Activated T-cell treated with anti-CD3 and anti-CD28 coated beads for 1 hour (primary cell): ENCODE measurements around the gene MPV17.
A peak's percentile ranks its signal among the peaks of the same experiment; 100 is the strongest.
"Not testable (repeated sequence)": the region's sequence is repeated elsewhere in the genome, so short reads cannot be mapped to it uniquely, and the experiment has no call there.

Experiments used
- DNase-seq: peaks from one replicate; pipeline ENCODE4 v3.0.0-alpha.2; 2020; ENCODE audit warnings: low read depth

The MPV17 gene

DNA sequence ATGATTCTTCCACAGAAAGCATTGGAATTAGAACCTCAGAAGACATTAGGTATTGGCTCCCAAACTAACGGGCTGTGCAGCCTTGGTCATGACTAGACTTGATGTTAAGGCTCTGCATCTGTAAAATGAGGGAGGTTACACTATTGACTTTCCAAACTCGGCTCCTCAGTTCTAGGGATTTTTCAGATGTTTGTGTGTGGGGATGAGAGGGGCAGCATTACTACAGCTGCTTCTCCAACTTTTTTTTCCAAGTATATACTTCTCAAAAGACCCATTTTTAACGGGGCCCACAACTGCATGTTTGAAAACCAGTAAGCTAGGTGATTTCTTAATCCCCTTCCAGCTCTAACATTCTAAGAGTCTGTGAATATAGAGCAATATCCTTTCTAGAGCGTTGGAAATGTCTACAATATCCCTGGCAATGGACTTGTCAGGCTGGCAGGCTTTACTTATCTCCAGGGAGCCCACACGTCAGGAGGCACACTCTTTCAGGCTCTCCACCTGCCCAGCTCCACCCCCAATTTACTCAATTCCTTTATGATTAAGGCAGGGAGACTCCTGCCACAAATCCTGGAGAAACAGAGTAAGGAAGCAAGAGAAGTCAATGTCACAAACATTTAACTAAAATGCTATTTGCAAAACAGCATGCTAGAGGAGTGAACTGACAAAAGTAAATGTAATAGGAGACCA, 844 bp upstream of the MPV17 start:
- DNase-seq = no peak

GRCh38 chr2:27322301-27322765, 564 bp downstream of the MPV17 start:
- no peak for DNase-seq

DNA sequence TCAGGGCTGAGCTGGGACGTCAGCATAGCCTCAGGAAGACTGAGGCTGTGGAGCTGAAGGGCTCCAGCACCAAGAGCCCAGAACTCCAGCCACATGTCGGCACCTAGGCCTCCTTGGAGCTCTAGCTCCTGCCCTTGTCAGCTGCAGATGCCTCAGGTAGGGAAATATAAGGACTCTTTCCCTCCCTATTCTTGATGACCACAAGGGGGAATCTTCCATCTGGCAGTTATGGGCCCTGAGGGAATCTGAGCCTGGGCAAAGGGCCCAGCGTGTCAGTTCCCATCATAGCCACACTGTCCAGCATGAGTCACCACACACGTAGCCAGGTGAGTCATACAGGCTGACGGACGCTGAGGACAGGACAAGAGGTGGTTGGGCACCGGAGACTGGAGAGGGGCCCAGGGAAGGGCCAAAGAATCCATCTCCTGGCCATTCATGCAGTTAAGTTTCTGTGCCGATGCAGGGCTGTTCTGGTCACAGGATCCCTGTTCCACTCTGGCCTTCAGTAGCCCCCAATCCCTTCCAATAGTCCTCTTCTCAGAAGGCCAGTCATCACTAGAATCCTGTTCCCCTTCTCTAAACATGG, 1.8 kb downstream of the MPV17 start:
- no peak for DNase-seq

DNA sequence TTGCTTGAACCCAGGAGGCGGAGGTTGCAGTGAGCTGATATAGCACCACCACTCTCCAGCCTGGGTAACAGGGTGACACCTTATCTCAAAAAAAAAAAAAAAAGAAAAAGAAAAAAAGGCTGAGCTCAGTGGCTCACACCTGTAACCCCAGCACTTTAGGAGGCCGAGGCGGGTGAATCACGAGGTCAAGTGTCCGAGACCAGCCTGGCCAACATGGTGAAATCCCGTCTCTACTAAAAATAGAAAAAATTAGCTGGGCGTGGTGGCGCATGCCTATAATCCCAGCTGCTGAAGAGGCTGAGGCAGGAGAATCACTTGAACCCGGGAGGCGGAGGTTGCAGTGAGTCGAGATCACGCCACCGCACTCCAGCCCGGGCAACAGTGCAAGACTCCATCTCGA, 3.1 kb downstream of the MPV17 start:
- DNase-seq = not testable (repeated sequence)

DNA sequence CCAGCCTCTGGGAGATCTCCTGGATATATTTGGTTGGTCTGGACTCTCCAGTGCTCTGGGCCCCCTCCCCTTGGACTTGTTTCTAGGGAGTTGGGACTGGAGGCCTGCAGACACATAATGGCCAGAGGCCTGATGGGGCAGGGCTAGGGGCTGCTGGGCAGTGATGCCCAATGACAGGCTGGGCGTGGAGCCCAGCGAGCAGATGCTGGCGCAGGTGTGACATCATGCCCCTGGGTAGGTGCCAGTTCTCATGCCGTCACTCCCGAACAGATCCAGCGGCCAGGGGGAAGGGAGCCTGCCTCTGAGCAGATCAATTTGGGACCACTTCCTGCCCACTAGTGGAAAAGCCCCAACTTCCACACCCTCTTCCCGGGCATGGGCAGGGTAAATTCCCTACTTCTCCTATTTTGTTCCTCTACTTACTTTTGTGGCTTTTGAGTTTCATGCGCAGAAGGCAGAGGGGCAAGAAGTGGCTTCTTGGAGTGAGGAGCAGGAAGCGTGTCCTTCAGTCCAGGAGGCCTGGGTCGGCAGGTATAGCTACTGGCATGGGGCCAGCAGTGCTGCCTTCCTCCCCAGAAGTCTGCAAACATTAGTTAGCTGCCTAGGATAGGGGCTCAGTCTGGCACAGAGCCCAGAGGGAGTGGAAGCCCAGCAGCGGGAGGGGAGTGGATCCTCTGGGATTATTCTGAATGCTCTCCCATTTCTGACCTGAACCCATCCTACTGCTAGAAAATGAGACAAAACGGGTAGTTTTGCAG, 6.1 kb downstream of the MPV17 start:
- DNase-seq = no peak

DNA sequence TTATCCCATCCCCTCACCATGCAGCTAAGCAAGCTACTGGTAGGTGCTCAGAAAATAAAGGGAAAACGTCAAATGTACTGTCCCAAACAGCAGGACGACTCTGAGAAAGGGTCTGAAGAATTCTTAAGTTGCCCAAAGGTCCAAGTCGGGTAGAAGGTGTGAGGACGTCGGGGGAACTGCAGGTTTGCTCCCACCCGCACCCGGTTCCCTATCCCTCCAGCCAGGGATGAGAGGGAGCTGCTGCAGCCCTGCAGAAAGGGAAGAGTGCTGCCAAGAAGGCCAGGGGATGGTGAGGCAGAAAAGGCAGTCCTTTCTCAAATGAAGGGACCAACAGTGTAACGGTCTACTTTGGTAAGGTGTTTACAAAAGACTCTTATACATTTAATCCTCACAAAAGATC, 7.8 kb downstream of the MPV17 start:
- DNase-seq = no peak

GRCh38 chr2:27314709-27315108, 8.2 kb downstream of the MPV17 start:
- no peak for DNase-seq

DNA sequence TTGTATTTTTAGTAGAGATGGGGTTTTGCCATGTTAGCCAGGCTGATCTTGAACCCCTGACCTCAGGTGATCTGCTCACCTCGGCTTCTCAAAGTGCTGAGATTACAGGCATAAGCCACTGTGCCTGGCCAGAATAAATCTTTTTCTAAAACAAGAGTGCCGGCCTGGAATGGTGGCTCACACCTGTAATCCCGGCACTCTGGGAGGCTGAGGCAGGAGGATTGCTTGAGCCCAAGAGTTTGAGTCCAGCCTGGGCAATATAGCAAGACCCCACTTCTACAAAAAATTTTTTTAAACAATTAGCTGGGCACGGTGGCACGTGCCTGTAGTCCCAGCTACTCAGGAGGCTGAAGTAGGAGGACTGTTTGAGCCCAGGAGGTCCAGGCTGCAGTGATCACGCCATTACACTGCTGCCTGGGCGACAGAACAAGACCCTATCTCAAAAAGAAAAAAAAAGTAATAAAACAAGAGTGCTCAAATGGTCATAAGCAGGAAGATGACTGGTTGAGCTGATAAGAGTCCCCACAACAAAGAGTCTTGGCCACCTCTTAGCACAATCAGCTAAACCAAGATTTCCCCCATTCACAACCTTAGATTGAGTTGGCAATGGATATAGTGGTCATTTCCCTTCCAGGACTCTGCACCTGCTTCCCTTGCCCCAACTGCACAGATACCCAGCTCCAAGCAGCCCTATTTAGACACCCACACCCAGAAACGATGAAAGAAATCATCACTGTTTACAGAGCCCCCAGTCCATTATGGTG, 8.8 kb downstream of the MPV17 start:
- no peak for DNase-seq

DNA sequence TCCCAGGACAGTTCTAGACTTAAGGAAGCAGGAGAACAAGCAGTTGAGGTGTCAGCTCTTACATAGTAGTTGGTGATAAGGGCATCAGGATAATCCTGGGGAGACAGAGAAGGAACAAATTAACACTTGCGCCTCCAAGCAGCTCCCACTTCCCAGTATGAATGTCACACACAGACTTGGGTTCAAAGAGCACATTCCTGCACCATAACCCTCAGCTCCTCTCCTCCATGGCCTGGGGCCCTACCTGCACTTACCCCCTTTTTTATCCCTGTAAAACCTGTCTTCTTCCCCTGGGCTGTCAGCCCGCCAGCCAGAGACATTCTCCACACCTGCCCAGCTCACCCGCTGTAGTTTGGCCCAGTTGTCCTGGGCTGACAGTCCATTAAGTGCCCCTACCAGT, 10.7 kb downstream of the MPV17 start:
- no peak for DNase-seq

DNA sequence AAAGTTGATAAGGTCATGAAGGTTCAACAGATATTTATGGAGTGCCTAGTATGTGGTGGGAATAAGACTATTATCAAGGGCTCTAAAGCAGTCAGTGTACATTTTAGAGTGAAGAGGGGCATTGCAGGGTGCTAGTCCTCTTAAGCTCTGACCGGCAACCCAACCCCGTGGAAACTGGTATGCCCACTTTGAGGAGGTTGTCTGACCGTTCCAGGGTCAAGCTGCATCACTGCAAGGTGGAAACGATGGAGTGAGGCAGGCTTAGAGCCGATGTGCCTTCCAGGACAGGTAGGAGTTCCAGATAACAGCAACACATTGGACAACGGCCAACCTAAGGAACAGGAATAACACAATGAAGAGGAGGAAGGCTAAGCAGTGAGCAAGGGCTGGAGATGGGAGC, 13.2 kb downstream of the MPV17 start:
- no peak for DNase-seq

GRCh38 chr2:27308359-27308881, 14.5 kb downstream of the MPV17 start, which contains the start of gene UCN:
UCN (minus strand) TSS chr2:27308445; CDS start chr2:27307895, 550 bp downstream.
- DNase-seq = no peak

- DNase-seq = no peak
These were observed 15.1 kb downstream of the MPV17 start for GRCh38 chr2:27307545-27308358.

DNA sequence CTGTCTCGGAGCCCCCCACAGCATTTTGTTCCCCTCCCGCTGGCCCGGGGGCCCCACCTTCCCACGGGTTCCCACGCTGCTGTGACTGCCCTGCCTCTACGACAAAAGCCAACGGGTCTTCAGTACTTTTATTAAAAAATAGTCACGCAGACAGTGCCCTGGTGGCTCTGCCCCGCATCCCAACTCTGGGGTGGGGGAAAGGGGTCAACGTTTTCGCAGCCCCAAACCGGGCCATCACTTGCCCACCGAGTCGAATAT, 15.7 kb downstream of the MPV17 start:
- DNase-seq = no peak

GRCh38 chr2:27306573-27307286, 16.2 kb downstream of the MPV17 start:
- DNase-seq = peak; percentile 14

- no peak for DNase-seq
These were observed 16.8 kb downstream of the MPV17 start for GRCh38 chr2:27306136-27306535.

GRCh38 chr2:27305516-27305915, 17.4 kb downstream of the MPV17 start:
- DNase-seq = no peak

DNA sequence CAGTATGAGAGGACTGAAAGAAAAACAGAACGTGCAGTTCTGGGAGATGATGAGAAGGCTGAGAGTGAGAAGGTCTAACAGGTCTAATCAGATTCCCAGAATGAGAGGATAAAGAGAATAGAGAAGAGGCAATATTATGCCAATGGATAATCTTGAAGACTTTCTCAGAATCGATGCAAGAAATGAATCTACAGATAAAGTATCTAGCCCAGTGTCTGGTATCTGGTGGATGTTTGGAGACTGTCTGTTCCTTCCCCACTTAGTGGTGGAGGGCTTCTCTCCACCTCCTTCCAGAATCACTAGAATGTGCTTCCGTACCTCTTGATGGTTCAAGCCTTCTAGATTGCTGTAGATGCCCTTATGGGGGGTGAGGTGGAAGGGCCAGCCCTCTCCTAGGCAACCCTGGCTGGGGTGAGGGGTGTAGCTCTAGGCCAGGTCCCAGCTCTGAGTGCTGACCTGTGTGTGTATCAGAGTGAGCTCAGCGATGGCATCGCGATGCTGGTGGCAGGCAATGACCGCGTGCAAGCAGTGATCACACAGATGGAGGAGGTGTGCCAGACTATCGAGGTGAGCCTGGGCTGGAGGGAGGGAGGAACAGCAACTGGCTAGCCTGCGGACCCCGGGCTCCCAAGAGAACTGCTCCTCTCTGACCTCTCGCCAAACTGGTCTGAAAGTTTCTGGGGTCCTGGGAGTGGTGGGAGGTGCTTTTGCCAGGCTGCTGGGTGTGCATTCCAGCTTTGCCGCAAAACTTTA, 18.2 kb downstream of the MPV17 start:
- DNase-seq = no peak

DNA sequence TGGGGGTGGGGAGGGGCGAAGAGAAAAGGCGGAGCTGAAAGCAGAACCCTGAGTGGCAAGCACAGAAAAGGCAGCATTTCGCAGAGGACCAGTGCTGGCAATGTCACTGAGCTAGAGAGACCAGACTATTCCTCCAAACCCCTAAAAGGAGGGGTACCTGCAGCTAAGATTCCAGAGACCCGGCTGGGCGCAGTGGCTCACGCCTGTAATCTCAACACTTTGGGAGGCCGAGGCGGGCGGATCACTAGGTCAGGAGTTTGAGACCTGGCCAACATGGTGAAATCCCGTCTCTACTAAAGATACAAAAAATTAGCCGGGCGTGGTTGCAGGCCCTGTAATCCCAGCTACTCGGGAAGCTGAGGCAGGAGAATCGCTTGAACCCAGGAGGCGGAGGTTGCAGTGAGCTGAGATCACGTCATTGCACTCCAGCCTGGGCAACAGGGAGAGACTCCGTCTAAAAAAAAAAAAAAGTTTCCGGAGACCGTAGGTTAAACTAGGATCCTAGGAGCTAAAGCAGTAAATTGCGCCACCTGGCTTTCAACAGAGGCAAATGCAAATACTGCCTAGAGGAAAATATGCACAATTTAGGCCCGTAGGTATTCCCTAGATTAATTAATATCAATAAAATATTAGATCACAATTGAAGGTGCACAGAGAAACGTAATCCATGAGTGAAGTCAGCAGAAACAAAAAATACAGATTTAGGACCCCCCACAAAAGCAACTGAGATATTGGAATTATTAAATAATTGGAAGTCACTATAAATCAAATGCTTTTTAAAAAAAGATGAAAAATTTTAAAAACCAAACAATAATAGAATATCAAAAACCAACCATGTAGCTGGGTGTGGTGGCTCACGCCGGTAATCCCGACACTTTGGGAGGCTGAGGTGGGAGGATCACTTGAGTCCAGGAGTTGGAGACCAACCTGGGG, 19.5 kb downstream of the MPV17 start:
- peak; percentile 25 for DNase-seq

DNA sequence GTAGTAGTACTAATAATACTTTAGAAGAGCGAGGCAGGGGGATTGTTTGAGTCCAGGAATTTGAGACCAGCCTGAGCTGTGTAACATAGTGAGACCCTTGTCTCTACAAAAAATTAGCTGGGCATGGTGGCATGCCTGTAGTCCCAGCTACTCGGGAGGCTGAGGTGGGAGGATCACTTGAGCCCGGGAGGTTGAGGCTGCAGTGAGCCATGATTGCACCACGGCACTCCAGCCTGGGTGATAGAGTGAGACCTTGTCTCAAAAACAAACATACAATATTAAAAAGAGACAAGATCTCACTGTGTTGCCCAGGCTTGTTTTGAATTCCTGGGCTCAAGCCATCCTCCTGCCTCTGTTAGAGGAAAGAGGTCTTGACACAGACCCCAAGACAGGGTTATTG, 22.3 kb downstream of the MPV17 start:
- DNase-seq = not testable (repeated sequence)
